Trophoblast cell (in vitro differentiated cells and primary cell): ENCODE results near the gene NLRP5. TPM values are rescaled to one million over a fixed set of nuclear protein-coding genes. Genes with fewer than 3 reads are reported as not detected.

Source experiments
- DNase-seq, 2 donors: peaks; one replicate each; pipeline ENCODE4 v3.0.0-alpha.2; 2016
- H2AFZ ChIP-seq: 2 replicates; pipeline ENCODE4 v1.6.1; 2013; ENCODE audit warnings: low read length, moderate library complexity, mild to moderate bottlenecking; ENCODE audit not compliant: insufficient read depth, poor library complexity
- H2AK5ac ChIP-seq: 2 replicates; pipeline ENCODE4 v1.6.1; 2013; ENCODE audit warnings: mild to moderate bottlenecking, low read length
- H2BK120ac ChIP-seq: 2 replicates; pipeline ENCODE4 v1.6.1; 2013; ENCODE audit warnings: low read length, mild to moderate bottlenecking, moderate library complexity; ENCODE audit not compliant: insufficient read depth, poor library complexity
- H2BK12ac ChIP-seq: 2 replicates; pipeline ENCODE4 v1.6.1; 2013; ENCODE audit warnings: mild to moderate bottlenecking, low read length, moderate library complexity
- H2BK5ac ChIP-seq: 2 replicates; pipeline ENCODE4 v1.6.1; 2013; ENCODE audit warnings: low read length, low read depth, moderate library complexity, mild to moderate bottlenecking; ENCODE audit not compliant: poor library complexity
- H3K14ac ChIP-seq: 2 replicates; pipeline ENCODE4 v1.6.1; 2013; ENCODE audit warnings: mild to moderate bottlenecking, low read length
- H3K18ac ChIP-seq: 2 replicates; pipeline ENCODE4 v1.6.1; 2013; ENCODE audit warnings: mild to moderate bottlenecking, low read length
- H3K23ac ChIP-seq: 2 replicates; pipeline ENCODE4 v1.6.1; 2013; ENCODE audit warnings: low read length
- H3K27ac ChIP-seq: 2 replicates; pipeline ENCODE4 v1.5.1; 2013; ENCODE audit warnings: low read depth, mild to moderate bottlenecking, inconsistent platforms, low read length, moderate library complexity
- H3K27me3 ChIP-seq: 2 replicates; pipeline ENCODE4 v1.6.1; 2013; ENCODE audit warnings: inconsistent platforms, mild to moderate bottlenecking, low read length, moderate library complexity; ENCODE audit not compliant: insufficient read depth
- H3K36me3 ChIP-seq, 2 experiments: 1 replicate in 1 of 2; 2 replicates in 1 of 2; pipeline ENCODE4 v1.6.1; 2013; ENCODE audit warnings: low read length in 2 of 2, mild to moderate bottlenecking in 2 of 2, moderate library complexity in 1 of 2; ENCODE audit not compliant: insufficient read depth in 2 of 2, control insufficient read depth in 1 of 2
- H3K4ac ChIP-seq: 2 replicates; pipeline ENCODE4 v1.6.1; 2013; ENCODE audit warnings: low read depth, mild to moderate bottlenecking, low read length, moderate library complexity
- H3K4me1 ChIP-seq, 2 experiments: 1 replicate in 1 of 2; 2 replicates in 1 of 2; pipeline ENCODE4 v1.6.1; 2013; ENCODE audit warnings: low read length in 2 of 2, mild to moderate bottlenecking in 2 of 2, moderate library complexity in 1 of 2; ENCODE audit not compliant: insufficient read depth in 2 of 2, control insufficient read depth in 1 of 2
- H3K4me2 ChIP-seq: 2 replicates; pipeline ENCODE4 v1.6.1; 2013; ENCODE audit warnings: inconsistent platforms, mild to moderate bottlenecking, low read length, moderate library complexity
- H3K4me3 ChIP-seq: 2 replicates; pipeline ENCODE4 v1.5.1; 2013; ENCODE audit warnings: mild to moderate bottlenecking, low read depth, low read length, inconsistent platforms
- H3K79me1 ChIP-seq: one replicate; pipeline ENCODE4 v1.6.1; 2013; ENCODE audit warnings: low read length
- H3K79me2 ChIP-seq: 2 replicates; pipeline ENCODE4 v1.6.1; 2013; ENCODE audit warnings: low read length, mild to moderate bottlenecking; ENCODE audit not compliant: control insufficient read depth, insufficient read depth, poor library complexity
- H3K9ac ChIP-seq: 2 replicates; pipeline ENCODE4 v1.6.1; 2013; ENCODE audit warnings: mild to moderate bottlenecking, low read length
- H3K9me3 ChIP-seq: 2 replicates; pipeline ENCODE4 v1.6.1; 2013; ENCODE audit warnings: low read depth, mild to moderate bottlenecking, control low read depth, inconsistent platforms, low read length; ENCODE audit not compliant: insufficient read depth
- H4K12ac ChIP-seq: 2 replicates; pipeline ENCODE4 v1.6.1; 2013; ENCODE audit warnings: low read depth, mild to moderate bottlenecking, low read length, moderate library complexity
- H4K8ac ChIP-seq: 2 replicates; pipeline ENCODE4 v1.6.1; 2013; ENCODE audit warnings: low read depth, mild to moderate bottlenecking, low read length, moderate library complexity
- H4K91ac ChIP-seq: one replicate; pipeline ENCODE4 v1.6.1; 2013; ENCODE audit warnings: low read depth, mild to moderate bottlenecking, low read length, moderate library complexity
- WGBS: extraction: QIAGEN DNeasy Blood & Tissue Kit; methylation state at CpG from one replicate; pipeline ENCODE4 v1.1.7; 2013; ENCODE audit warnings: missing lambda C conversion rate; ENCODE audit not compliant: insufficient read length, insufficient coverage; ENCODE audit errors: extremely low coverage; 5-methylcytosine and 5-hydroxymethylcytosine counted together
- polyA plus RNA-seq: library from polyadenylated mRNA; stranded (reverse); fragments of 200-250 nt; gene quantifications from 2 replicates; pipeline ENCODE4 v1.2.3, GENCODE V29; 2013

The NLRP5 gene
- polyA plus RNA-seq: not detected in 2 replicates

DNA sequence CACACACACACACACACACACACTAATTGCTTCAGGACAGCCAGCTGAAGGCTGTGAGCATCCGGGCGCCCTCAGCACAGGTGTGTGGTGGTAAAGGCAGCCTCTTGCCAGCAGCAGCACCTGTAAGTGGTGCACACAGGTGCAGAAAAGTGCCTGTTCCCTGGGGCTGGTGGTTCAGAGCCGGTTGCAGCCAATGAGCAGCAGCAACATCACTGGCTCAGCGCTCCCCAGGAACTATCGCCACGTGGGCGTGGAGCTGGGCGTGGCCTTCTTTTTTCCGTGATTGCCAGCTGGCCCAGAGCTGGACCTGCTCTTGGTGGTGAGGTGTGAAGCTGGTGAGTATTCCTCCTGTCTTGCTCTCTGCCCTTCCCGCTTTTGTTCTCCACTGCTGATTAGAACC is at the start of gene NLRP5:
Gene NLRP5 (plus strand): TSS at position 289 of the 400 bp plus-strand sequence.
- no peak within 1 kb of the TSS for H2BK5ac ChIP-seq
- no peak within 1 kb of the TSS for H2AFZ ChIP-seq
- no peak within 1 kb of the TSS for H2BK12ac ChIP-seq
- H2BK120ac ChIP-seq: no peak within 1 kb of the TSS
- H3K14ac ChIP-seq: no peak within 1 kb of the TSS
- H4K12ac ChIP-seq: no peak within 1 kb of the TSS
- H3K23ac ChIP-seq: no peak within 1 kb of the TSS
- no peaks in the 10 kb centered on the region for H3K36me3 ChIP-seq
- H3K4me1 ChIP-seq: no peaks in the 10 kb centered on the region
- no CpG with 5 or more reads among the region's 10 CpGs for WGBS
- no peak for DNase-seq
- H2AK5ac ChIP-seq: no peak within 1 kb of the TSS
- H3K4me2 ChIP-seq: no peak within 1 kb of the TSS
- H3K27me3 ChIP-seq: no peaks in the 10 kb centered on the region
- no peaks in the 10 kb centered on the region for H3K79me2 ChIP-seq
- H4K8ac ChIP-seq: no peak within 1 kb of the TSS
- H4K91ac ChIP-seq: no peak within 1 kb of the TSS
- no peak within 1 kb of the TSS for H3K9ac ChIP-seq
- no peak within 1 kb of the TSS for H3K4ac ChIP-seq
- H3K18ac ChIP-seq: no peak within 1 kb of the TSS
- no peak within 1 kb of the TSS for H3K27ac ChIP-seq
- H3K79me1 ChIP-seq: no peaks in the 10 kb centered on the region
- no peak within 1 kb of the TSS for H3K4me3 ChIP-seq
- peaks cover 17% of the 10 kb centered on the region for H3K9me3 ChIP-seq

GRCh38 chr19:55939206-55939605 is 47.4 kb upstream of the NLRP5 start:
- no CpG with 5 or more reads among the region's 7 CpGs for WGBS
- Histone ChIP-seq H2BK120ac (no peak overlapping the region), H3K9me3 (peaks cover 23% of the 10 kb centered on the region)

GRCh38 chr19:55940306-55940705 is 46.3 kb upstream of the NLRP5 start:
- no peak overlapping the region for H4K8ac ChIP-seq
- no peak for DNase-seq
- no peak overlapping the region for H3K4me3 ChIP-seq
- H3K9ac ChIP-seq: no peak overlapping the region
- H2BK120ac ChIP-seq: no peak overlapping the region
- H3K27me3 ChIP-seq: no peaks in the 10 kb centered on the region
- H4K91ac ChIP-seq: no peak overlapping the region
- no peaks in the 10 kb centered on the region for H3K36me3 ChIP-seq
- no peaks in the 10 kb centered on the region for H3K4me1 ChIP-seq
- no peak overlapping the region for H2AFZ ChIP-seq
- no peak overlapping the region for H2BK12ac ChIP-seq
- H2BK5ac ChIP-seq: no peak overlapping the region
- H3K14ac ChIP-seq: no peak overlapping the region
- peaks cover 17% of the 10 kb centered on the region for H3K9me3 ChIP-seq
- H3K79me2 ChIP-seq: no peaks in the 10 kb centered on the region
- H3K23ac ChIP-seq: no peak overlapping the region
- no peak overlapping the region for H4K12ac ChIP-seq
- WGBS: no CpG with 5 or more reads among the region's 11 CpGs
- no peak overlapping the region for H3K18ac ChIP-seq
- no peak overlapping the region for H3K4ac ChIP-seq
- no peaks in the 10 kb centered on the region for H3K79me1 ChIP-seq
- no peak overlapping the region for H2AK5ac ChIP-seq
- no peak overlapping the region for H3K4me2 ChIP-seq
- no peak overlapping the region for H3K27ac ChIP-seq

More at GRCh38 chr19:55939206-55939605, 47.4 kb upstream of the NLRP5 start:
- H3K79me2 ChIP-seq: no peaks in the 10 kb centered on the region
- no peak overlapping the region for H4K12ac ChIP-seq
- H3K36me3 ChIP-seq: no peaks in the 10 kb centered on the region
- no peak overlapping the region for H3K4me2 ChIP-seq
- no peak overlapping the region for H2AFZ ChIP-seq
- no peak for DNase-seq
- H3K27ac ChIP-seq: no peak overlapping the region
- no peaks in the 10 kb centered on the region for H3K79me1 ChIP-seq
- no peak overlapping the region for H3K14ac ChIP-seq
- H2BK5ac ChIP-seq: no peak overlapping the region
- H3K4ac ChIP-seq: no peak overlapping the region
- no peak overlapping the region for H2BK12ac ChIP-seq
- H3K23ac ChIP-seq: no peak overlapping the region
- no peak overlapping the region for H3K18ac ChIP-seq
- no peak overlapping the region for H4K91ac ChIP-seq
- H3K27me3 ChIP-seq: no peaks in the 10 kb centered on the region
- H2AK5ac ChIP-seq: no peak overlapping the region
- H4K8ac ChIP-seq: no peak overlapping the region
- no peak overlapping the region for H3K9ac ChIP-seq
- no peak overlapping the region for H3K4me3 ChIP-seq
- no peaks in the 10 kb centered on the region for H3K4me1 ChIP-seq

- Histone ChIP-seq H2AFZ (no peak within 1 kb of the TSS), H3K4me2 (no peak within 1 kb of the TSS), H2BK120ac (no peak within 1 kb of the TSS)
Measured at GRCh38 chr19:55947532-55947931, 39.0 kb upstream of the NLRP5 start, which contains the start of gene NLRP8. Gene NLRP8 (plus strand): TSS chr19:55947832.

More at GRCh38 chr19:55947532-55947931, 39.0 kb upstream of the NLRP5 start, which contains the start of gene NLRP8:
- no peak within 1 kb of the TSS for H2BK12ac ChIP-seq
- no peak within 1 kb of the TSS for H3K27ac ChIP-seq
- no CpG with 5 or more reads among the region's 8 CpGs for WGBS
- no peaks in the 10 kb centered on the region for H3K79me1 ChIP-seq
- no peak within 1 kb of the TSS for H4K8ac ChIP-seq
- no peak within 1 kb of the TSS for H3K4ac ChIP-seq
- H3K14ac ChIP-seq: no peak within 1 kb of the TSS
- no peak within 1 kb of the TSS for H2AK5ac ChIP-seq
- no peak for DNase-seq
- H3K4me3 ChIP-seq: no peak within 1 kb of the TSS
- no peaks in the 10 kb centered on the region for H3K4me1 ChIP-seq
- no peaks in the 10 kb centered on the region for H3K36me3 ChIP-seq
- no peaks in the 10 kb centered on the region for H3K79me2 ChIP-seq
- H2BK5ac ChIP-seq: no peak within 1 kb of the TSS
- no peak within 1 kb of the TSS for H4K91ac ChIP-seq
- peaks cover 19% of the 10 kb centered on the region for H3K9me3 ChIP-seq
- no peak within 1 kb of the TSS for H3K23ac ChIP-seq
- H4K12ac ChIP-seq: no peak within 1 kb of the TSS
- H3K27me3 ChIP-seq: no peaks in the 10 kb centered on the region
- no peak within 1 kb of the TSS for H3K9ac ChIP-seq
- H3K18ac ChIP-seq: no peak within 1 kb of the TSS
